AG04450 (cell line): ENCODE results near the gene SYT14. TPM values are rescaled to one million over a fixed set of nuclear protein-coding genes. Genes with fewer than 3 reads are reported as not detected.
"Not testable (repeated sequence)": the region's sequence is repeated elsewhere in the genome, so short reads cannot be mapped to it uniquely, and the experiment has no call there.

Source experiments
- CTCF ChIA-PET: fragments of 300-600, 350-600 bp; formaldehyde crosslinking; extraction: SDS; loops from one replicate; lab custom pipeline; 2022; ENCODE audit warnings: antibody characterized with exemption, inconsistent platforms; lab: Charles Lee
- POLR2A ChIA-PET: fragments of 350-600 bp; formaldehyde crosslinking; extraction: SDS; loops from one replicate; lab custom pipeline; 2021; ENCODE audit warnings: antibody characterized with exemption, inconsistent platforms; lab: Yijun Ruan, JAX
- DNase-seq: peaks from one replicate; pipeline ENCODE4 v3.0.0-alpha.2; 2011; ENCODE audit warnings: low read depth, low spot score
- H3K27ac ChIP-seq: one replicate; pipeline ENCODE4 v1.5.1; 2012; ENCODE audit warnings: low read depth, low read length, control low read depth
- H3K27me3 ChIP-seq: one replicate; pipeline ENCODE4 v1.6.0; 2012; ENCODE audit warnings: low read length; ENCODE audit not compliant: control insufficient read depth, insufficient read depth
- H3K4me3 ChIP-seq: 2 replicates; pipeline ENCODE4 v1.5.1; 2011; ENCODE audit warnings: mild to moderate bottlenecking, low read depth, low read length, control low read depth
- H3K9me3 ChIP-seq: 2 replicates; pipeline ENCODE4 v1.5.1; 2012; ENCODE audit warnings: low read length; ENCODE audit not compliant: control insufficient read depth, insufficient read depth
- polyA plus RNA-seq: library from polyadenylated mRNA; depleted of rRNA; stranded (reverse); fragments of >200 nt; gene quantifications from 2 replicates; pipeline ENCODE4 v1.2.3, GENCODE V29; 2011
- TF ChIP-seq, protein P1 (sequence below): IDR thresholded peaks from 2 replicates; pipeline ENCODE4 v1.5.1; 2011; ENCODE audit warnings: low read depth, low read length, control low read depth, inconsistent platforms

Gene SYT14
- polyA plus RNA-seq, 1 experiment = 4.8 TPM

- ChIA-PET CTCF (interaction anchor here (0.9 kb wide), 1 partner anchor 191 kb away, joined by 3 read pairs; no protein-coding TSS in a partner anchor), POLR2A (no interaction called here)
- H3K9me3 ChIP-seq = no peaks in the 10 kb centered on the region
- no peak overlapping the region for H3K27ac ChIP-seq
- no peaks in the 10 kb centered on the region for H3K27me3 ChIP-seq
- TF ChIP-seq, protein P1, sequence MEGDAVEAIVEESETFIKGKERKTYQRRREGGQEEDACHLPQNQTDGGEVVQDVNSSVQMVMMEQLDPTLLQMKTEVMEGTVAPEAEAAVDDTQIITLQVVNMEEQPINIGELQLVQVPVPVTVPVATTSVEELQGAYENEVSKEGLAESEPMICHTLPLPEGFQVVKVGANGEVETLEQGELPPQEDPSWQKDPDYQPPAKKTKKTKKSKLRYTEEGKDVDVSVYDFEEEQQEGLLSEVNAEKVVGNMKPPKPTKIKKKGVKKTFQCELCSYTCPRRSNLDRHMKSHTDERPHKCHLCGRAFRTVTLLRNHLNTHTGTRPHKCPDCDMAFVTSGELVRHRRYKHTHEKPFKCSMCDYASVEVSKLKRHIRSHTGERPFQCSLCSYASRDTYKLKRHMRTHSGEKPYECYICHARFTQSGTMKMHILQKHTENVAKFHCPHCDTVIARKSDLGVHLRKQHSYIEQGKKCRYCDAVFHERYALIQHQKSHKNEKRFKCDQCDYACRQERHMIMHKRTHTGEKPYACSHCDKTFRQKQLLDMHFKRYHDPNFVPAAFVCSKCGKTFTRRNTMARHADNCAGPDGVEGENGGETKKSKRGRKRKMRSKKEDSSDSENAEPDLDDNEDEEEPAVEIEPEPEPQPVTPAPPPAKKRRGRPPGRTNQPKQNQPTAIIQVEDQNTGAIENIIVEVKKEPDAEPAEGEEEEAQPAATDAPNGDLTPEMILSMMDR = no peak
- DNase-seq = no peak
- no peak overlapping the region for H3K4me3 ChIP-seq
Measured at GRCh38 chr1:210170220-210170619, 232.2 kb downstream of the SYT14 start.

- Histone ChIP-seq H3K27me3 (no peaks in the 10 kb centered on the region), H3K9me3 (no peaks in the 10 kb centered on the region), H3K27ac (no peak overlapping the region), H3K4me3 (no peak overlapping the region)
- TF ChIP-seq, protein P1 = no peak
- ChIA-PET CTCF (interaction anchor here (0.6 to 1.3 kb wide), 2 partner anchors 139 to 187 kb away, joined by 3 to 15 read pairs; no protein-coding TSS in a partner anchor), POLR2A (no interaction called here)
- no peak for DNase-seq
Measured at GRCh38 chr1:210174133-210174532, 236.1 kb downstream of the SYT14 start.

GRCh38 chr1:210185063-210185462 is 247.0 kb downstream of the SYT14 start:
- CTCF ChIA-PET = interaction anchor here (0.6 to 1.3 kb wide), 2 partner anchors 126 to 215 kb away, joined by 3 read pairs; no protein-coding TSS in a partner anchor
- H3K27ac ChIP-seq = no peak overlapping the region
- H3K27me3 ChIP-seq = no peaks in the 10 kb centered on the region
- no peaks in the 10 kb centered on the region for H3K9me3 ChIP-seq
- DNase-seq = no peak
- H3K4me3 ChIP-seq = no peak overlapping the region
- TF ChIP-seq, protein P1 = no peak
- POLR2A ChIA-PET = no interaction called here

DNA sequence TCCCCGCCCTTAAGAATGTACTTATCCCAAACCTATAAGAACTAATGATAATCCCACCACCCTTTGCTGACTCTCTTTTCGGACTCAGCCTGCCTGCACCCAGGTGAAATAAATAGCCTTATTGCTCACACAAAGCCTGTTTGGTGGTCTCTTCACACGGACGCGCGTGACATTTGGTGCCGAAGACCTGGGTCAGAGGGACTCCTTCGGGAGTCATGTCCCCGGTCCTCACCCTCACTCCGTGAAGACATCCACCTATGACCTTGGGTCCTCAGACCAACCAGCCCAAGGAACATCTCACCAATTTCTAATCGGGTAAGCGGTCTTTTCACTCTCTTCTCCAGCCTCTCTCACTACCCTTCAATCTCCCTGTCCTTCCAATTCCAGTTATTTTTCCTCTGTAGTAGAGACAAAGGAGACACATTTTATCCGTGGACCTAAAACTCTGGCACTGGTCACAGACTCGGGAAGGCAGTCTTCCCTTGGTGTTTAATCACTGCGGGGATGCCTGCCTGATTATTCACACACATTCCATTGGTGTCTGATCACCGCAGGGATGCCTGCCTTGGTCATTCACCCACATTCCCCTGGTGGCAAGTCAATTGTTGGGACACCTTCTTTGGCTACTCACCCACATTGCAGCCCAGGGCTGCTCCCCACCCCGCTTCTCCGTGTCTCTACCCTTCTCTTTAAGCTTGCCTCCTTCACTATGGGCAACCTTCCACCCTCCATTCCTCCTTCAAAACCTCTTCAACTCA is 250.0 kb downstream of the SYT14 start:
- peak; percentile 16 for DNase-seq
- POLR2A ChIA-PET, H3K4me3 ChIP-seq, H3K27ac ChIP-seq, H3K27me3 ChIP-seq, CTCF ChIA-PET, H3K9me3 ChIP-seq: not testable (repeated sequence)

DNA sequence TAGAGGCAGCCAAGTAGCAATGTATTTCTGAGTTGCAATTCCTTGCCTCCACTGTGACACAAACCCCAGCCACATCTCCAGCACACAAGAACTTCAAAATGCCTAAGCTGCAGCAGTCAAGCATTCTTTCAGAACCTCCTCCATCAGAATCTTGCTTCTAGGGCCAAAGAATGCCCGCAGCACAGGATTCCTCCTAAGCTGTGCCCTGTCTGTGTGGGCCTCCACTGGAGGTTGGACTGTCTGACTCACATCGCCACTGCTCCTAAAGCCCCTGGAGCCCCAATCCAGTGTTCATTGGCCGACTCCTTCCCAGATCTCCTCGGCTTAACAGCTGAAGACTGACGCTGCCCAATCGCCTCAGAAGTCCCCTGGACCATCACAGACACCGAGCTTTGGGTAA is 251.4 kb downstream of the SYT14 start:
- Histone ChIP-seq H3K27ac (no peak overlapping the region), H3K27me3 (no peaks in the 10 kb centered on the region), H3K9me3 (no peaks in the 10 kb centered on the region), H3K4me3 (no peak overlapping the region)
- DNase-seq = no peak
- CTCF ChIA-PET = interaction anchor here (1.2 kb wide), 1 partner anchor 55 kb away, joined by 3 read pairs; no protein-coding TSS in a partner anchor
- TF ChIP-seq, protein P1 = no peak
- POLR2A ChIA-PET = no interaction called here
